CD4-positive, alpha-beta T cell treated with Interleukin-21 for 1 hour (primary cell): Measurements from ENCODE around the gene PCLO.
"Not testable (repeated sequence)": the region's sequence is repeated elsewhere in the genome, so short reads cannot be mapped to it uniquely, and the experiment has no call there.

Experiments used
- DNase-seq: peaks from one replicate; pipeline ENCODE4 v3.0.0-alpha.2; 2020

The PCLO gene

DNA sequence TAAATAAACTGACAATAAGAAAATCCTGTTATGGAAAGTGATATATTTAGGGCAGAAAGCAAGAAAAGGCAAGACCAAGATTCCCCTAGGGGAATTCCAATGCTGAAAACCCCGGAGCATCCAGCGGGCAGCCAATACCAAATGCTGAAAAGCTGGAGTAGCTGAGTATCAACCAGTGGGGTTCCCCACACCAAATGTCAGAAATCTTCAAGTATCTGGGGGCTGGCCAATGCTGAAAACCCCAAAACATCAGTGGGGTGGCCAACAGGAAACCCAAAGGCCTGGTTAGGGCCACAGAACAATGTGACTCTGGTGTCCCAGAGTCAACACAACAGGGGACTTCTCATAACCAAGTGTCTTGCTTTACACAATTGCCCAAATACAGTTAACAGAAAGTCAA is 447.3 kb downstream of the PCLO start:
- DNase-seq, result no peak

- no peak for DNase-seq
These were observed 447.8 kb downstream of the PCLO start for GRCh38 chr7:82714883-82715282.

- no peak for DNase-seq
These were observed 449.2 kb downstream of the PCLO start for GRCh38 chr7:82713506-82713905.

- DNase-seq, result not testable (repeated sequence)
These were observed 456.3 kb downstream of the PCLO start for GRCh38 chr7:82706344-82706743.

GRCh38 chr7:82705517-82706260 is 457.0 kb downstream of the PCLO start:
- DNase-seq, result no peak

DNA sequence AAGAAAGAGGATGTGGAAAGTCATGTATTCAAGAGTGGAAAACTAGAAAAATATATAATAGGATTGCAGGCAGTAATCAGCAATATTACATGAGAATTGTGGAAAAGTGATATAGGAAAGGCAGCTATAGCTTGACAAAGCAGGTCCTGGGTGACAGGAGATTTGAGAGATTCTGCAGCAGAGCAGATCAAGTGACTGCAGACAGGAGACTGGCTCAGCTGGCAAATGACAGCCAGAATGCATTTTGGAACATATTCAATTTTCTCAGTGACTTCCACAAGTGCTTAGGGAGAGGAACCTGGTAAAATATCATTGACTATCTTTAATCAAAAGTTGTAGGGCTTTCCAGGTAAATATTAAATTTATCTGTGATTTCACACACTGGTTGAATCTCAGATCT is 458.6 kb downstream of the PCLO start:
- no peak for DNase-seq
